Myocyte (in vitro differentiated cells): Measurements from ENCODE around the gene LRBA. TPM values are rescaled to one million over a fixed set of nuclear protein-coding genes. Genes with fewer than 3 reads are reported as not detected.

ENCODE experiments used
- DNase-seq: peaks from one replicate; pipeline ENCODE4 v3.0.0-alpha.2; 2012; ENCODE audit warnings: low read depth
- total RNA-seq: library from RNA; depleted of rRNA; stranded (reverse); fragments of >200 nt; gene quantifications from 2 replicates; pipeline ENCODE4 v1.2.3, GENCODE V29; 2014

Gene LRBA
- total RNA-seq, 1 donor from 2014 or later: 52.8 TPM

GRCh38 chr4:150332086-150332485, 683.0 kb downstream of the LRBA start:
- no peak for DNase-seq

- DNase-seq: peak; percentile 56
Observed at GRCh38 chr4:150329373-150329772, 685.7 kb downstream of the LRBA start.

- DNase-seq: no peak
Observed at GRCh38 chr4:150328496-150328895, 686.6 kb downstream of the LRBA start.

DNA sequence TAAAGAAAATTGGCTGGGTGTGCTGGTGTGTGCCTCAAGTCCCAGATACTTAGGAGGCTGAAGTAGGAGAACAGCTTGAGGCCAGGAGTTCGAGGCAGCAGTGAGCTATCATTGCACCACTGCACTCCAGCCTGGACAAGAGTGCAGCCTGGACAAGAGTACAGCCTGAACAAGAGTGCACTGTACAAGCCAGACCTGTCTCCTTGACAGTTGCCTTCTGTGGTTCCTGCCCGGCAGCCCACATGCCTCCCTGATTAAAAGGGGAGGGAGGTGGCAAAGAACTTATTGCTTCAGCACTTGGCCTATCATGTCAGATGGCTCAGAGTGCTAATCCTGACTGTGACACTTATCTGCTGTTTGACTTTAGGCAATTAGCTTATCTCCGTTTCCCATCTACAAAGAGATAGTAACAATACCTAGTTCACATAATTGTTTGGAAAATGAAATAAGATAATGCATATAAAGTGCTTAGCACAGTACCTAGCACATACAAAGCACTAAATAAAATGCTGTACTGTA, 687.8 kb downstream of the LRBA start:
- DNase-seq: peak; percentile 57

GRCh38 chr4:150325872-150326271, 689.2 kb downstream of the LRBA start:
- no peak for DNase-seq

GRCh38 chr4:150323406-150324325, 691.4 kb downstream of the LRBA start:
- DNase-seq: peak; percentile 80

- DNase-seq: no peak
Observed at GRCh38 chr4:150322646-150323045, 692.4 kb downstream of the LRBA start.

- DNase-seq: no peak
Observed at GRCh38 chr4:150321113-150321512, 694.0 kb downstream of the LRBA start.

DNA sequence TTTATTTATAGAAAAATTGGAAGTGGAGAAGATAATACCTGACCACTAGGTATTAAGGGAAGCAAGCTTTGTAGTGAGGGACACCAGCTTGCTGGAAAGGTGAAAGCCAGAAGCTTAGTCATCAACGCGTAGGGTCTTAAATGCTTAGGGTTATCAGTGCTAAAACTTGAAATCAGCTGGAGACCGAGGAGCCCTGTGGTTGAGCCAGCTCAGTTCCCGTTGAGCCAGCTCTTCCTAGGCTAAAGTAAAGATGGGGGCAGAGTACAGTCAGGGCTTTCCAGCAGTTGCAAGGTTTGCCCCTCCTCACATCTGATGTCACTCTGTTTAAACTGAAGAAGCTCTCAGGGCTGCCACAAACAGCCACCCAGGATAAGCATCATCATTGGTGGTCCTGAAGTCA, 696.1 kb downstream of the LRBA start:
- DNase-seq: no peak

- DNase-seq: no peak
Observed at GRCh38 chr4:150318527-150318926, 696.6 kb downstream of the LRBA start.

GRCh38 chr4:150316332-150317205, 698.5 kb downstream of the LRBA start:
- DNase-seq: no peak

DNA sequence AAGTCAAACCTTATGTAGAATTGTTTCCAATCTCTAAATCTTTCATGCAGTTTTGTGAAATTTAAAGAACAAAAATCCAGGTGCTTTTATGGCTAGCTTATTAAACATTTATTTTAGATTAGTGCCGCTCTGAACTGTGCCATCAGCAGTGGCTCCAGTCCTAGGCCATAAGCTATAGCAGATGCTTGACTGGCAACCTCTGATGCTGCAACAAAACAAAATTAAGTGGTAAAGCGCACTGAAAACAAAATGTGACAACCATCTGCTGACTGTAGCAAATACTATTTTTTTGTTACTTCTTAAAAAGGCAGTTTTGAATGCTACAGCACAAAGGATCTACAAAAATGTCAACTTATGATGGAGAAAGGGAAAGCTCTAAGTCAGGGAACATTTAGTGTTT, 699.4 kb downstream of the LRBA start:
- no peak for DNase-seq

- no peak for DNase-seq
Observed at GRCh38 chr4:150315175-150315574, 699.9 kb downstream of the LRBA start.

DNA sequence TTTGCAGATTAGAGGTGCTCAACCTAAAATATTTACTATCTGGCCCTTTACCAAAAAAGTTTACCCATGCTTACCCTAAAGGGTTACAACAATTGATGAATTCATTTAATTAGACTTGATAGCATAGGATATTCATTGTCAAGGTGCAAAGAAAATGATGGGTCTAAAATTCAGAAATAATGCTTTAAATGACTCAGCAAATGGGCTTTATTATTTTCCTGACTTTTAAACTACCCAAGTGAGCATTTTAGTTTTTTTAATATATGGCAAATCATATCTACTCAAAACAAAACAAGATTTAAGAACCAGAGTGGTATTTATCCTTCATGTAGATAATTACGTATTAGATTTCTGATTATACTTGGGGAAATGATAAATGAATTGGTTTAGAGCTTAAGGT, 701.1 kb downstream of the LRBA start:
- DNase-seq: no peak

DNA sequence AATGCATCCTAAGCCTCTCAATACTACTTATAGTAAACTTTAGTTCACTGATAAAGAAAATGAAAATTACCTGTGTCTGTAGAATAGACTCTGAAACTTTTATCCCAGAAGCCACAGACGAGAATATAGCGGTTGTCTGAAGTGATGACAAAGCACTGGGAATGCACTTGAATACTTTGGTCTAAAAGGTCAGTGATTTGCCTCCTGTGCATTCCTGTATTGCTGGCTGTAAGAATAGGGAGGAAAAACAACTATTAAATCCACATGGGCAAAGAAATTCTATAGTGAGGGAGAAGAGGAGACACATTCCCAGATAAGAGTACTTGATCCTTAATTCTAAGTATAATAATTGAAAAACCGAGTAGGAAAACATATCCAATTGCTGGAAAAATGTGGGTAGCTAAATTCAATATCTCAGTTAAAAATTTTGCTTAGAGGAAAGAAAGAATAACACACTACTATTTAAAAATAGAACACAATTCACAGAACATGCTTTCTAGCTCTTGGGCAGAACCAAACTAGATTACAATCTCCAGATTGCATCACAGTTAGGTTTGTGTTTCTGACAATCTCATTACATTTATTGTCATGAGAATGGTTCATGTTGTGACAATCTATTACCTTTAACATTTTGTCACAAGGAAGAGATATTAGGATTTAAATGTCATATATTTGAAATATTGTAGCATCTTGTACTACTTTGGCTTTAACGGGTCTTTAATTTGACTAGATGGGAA, 704.8 kb downstream of the LRBA start:
- peak; percentile 14 for DNase-seq

GRCh38 chr4:150308824-150309472, 706.1 kb downstream of the LRBA start:
- no peak for DNase-seq

DNA sequence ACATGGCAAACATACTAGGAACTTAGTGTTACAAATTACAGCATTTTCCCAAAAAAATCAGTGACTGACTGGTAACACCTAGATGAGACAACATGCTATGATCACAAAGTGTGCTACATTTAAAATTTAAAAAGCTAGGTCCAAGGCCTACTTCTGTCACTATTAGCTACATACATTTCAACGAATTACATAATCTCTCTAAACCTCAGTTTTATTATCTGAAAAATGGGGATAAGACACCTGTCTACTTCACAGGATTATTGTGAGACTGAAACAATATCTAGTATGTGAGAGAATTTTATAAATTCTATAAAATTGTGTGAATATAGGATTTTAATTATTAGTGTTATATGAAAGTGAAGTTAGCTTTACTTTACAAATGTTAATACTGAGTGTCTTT, 708.4 kb downstream of the LRBA start:
- no peak for DNase-seq

- DNase-seq: peak; percentile 65
Observed at GRCh38 chr4:150305995-150306394, 709.1 kb downstream of the LRBA start.

GRCh38 chr4:150302553-150302952, 712.5 kb downstream of the LRBA start:
- peak; percentile 48 for DNase-seq

GRCh38 chr4:150299816-150300215, 715.3 kb downstream of the LRBA start:
- DNase-seq: no peak
